ENCODE results near the gene TMEM259.

The TMEM259 gene

DNA sequence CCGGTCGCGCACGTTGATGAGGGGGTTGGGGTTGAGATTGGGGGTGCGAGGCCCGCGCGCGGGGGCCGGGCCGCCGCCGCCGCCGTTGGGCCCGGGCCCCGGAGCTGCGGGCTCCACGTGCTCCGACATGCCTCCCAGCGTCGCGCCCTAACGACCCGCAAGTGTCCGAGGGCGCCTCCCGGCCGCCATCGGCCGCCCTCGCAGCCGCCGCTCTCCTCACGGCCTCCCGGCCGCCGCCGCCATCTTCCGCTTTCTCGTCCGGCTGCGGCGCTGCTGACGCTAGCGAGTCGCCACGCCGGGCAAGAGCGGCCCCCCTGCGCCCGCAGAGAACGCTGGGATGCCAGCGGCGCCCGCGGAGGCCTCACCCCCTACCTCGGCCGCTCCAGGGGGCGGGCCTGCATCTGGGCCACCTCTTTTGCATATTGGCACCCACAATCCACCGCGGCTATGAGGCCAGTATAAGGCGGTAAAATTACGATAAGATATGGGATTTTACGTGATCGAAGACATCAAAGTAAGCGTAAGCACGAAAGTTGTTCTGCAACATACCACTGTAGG is at the start of gene TMEM259:
Gene TMEM259 (minus strand): TSS at position 256 of the 558 bp plus-strand sequence. CDS start 127 bp downstream, at position 129.
- peak; percentile 87 for DNase-seq

DNA sequence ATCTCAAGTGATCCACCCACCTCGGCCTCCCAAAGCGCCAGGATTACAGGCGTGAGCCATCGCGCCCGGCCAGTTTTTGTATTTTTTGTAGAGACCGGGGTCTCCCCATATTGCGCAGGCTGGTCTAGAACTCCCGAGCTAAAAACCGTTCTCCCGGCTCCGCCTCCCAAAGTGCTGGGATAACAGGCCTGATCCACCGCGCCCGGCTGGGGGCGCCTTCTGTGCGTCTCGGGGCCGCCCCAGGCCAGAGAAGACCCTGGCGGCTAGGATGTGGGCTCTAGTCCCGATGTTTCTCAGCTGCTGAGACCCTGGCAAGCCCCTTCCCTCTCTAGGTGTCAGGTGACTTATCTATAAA is 49.6 kb upstream of the TMEM259 start:
- DNase-seq, result no peak

GRCh38 chr19:1069009-1069779 is 48.3 kb upstream of the TMEM259 start:
- DNase-seq, result no peak

DNA sequence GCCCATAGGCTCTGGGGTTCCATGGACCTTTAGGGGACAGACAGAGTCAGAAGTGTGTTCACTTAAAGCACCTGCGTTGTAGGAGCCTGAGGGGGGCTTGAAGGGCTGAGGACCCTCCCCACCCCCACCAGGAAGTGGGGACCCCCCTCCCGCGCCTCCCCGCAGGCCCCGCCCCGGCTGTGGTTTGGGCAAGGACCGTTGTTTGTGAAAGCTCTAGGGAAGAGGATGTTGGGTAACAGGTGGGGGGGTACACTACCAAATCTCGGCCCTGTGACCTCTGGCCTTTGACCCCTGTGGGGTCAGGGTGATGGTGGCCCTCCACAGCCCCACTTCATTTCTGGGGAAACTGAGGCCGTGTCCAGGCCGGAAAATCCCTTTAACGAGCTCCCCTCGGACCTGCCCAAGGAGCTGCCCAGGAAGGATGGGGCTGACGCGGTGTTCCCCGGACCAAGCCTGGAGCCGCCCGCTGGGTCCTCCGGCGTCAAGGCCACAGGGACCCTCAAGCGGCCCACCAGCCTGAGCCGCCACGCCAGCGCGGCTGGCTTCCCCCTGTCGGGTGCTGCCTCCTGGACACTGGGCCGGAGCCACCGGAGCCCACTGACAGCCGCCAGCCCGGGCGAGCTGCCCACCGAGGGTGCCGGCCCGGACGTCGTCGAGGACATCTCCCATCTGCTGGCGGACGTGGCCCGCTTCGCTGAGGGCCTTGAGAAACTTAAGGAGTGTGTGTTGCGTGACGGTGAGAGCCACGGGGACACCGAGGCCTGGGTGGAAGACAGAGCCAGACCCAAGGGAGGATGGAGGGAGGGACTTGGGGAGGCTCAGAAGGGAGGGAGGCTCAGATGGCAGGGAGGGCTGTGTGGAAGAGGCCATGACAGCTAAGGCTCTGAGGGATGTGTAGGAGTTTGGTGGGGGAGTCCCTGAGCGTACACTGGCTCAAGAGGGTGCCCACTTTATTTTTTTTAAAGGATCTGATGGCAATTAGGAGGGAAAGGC is 47.4 kb upstream of the TMEM259 start:
- DNase-seq, result no peak

- DNase-seq, result no peak
Observed at GRCh38 chr19:1067341-1067957, 46.5 kb upstream of the TMEM259 start.

DNA sequence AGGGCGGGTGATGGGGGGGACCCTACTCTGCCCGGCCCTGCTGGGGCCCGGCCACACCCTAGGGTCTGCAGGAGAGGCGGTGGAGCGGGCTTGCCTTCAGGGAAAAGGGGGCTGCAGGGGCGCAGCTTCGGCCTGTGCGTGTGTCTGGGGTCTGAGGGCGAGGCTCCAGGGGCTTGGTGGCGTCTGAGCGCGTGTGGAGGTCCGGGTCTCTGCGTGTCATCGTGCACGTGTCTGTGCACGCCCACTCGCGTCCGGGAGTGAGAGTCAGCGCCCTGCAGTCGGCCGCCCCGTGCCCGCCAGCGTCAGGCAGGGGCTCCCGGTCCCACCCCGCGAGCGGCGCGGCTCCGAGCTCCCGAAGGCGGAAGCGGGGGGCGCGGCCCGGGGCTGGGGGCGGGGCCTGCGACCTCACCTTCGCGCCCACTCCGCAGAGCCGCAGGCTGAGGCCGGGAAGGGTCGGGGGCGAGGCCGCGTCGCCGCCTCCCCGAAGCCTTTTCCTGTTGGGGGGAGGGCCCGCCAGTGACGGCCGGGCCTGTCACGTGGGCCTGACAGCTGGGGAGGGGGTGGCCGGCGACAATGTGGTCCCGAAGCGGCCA is 45.9 kb upstream of the TMEM259 start, which contains the start of gene ARHGAP45:
Gene ARHGAP45 (plus strand): TSS at position 420 of the 593 bp plus-strand sequence. CDS start 239 bp downstream, outside the sequence.
- no peak for DNase-seq

- no peak for DNase-seq
Observed at GRCh38 chr19:1066251-1066747, 45.4 kb upstream of the TMEM259 start.

DNA sequence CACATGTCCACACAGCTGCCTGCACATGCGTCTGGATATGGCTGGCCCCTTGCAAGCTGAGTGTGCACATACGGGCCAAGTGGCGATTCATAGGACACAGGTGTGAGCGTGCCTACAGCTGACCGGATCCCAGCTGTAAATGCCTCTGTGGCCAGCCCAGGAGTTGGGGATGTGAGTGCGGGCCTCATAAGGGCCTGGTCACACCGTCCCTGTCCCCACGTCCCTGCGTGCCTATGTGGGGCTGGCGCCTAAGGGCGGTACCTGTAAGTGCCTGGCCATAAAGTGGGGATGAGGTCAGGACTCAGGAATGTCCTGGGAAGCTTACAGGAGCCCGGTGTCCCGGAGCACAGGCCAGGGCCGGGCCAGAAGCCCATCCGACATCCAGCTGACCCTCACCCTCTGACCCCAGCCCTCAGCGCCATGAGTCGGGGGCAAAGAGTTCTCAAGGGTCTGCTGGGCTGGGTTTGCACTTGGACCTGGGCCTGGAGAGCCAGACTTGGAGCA is 44.7 kb upstream of the TMEM259 start:
- no peak for DNase-seq

- DNase-seq, result no peak
Observed at GRCh38 chr19:1064661-1065605, 44.0 kb upstream of the TMEM259 start.

- DNase-seq, result no peak
Observed at GRCh38 chr19:1063909-1064660, 43.2 kb upstream of the TMEM259 start.

GRCh38 chr19:1063030-1063908 is 42.3 kb upstream of the TMEM259 start:
- DNase-seq, result no peak

- no peak for DNase-seq
Observed at GRCh38 chr19:1062387-1063029, 41.6 kb upstream of the TMEM259 start.

GRCh38 chr19:1061987-1062386 is 41.1 kb upstream of the TMEM259 start:
- no peak for DNase-seq

- DNase-seq, result no peak
Observed at GRCh38 chr19:1060689-1061088, 39.8 kb upstream of the TMEM259 start.

DNA sequence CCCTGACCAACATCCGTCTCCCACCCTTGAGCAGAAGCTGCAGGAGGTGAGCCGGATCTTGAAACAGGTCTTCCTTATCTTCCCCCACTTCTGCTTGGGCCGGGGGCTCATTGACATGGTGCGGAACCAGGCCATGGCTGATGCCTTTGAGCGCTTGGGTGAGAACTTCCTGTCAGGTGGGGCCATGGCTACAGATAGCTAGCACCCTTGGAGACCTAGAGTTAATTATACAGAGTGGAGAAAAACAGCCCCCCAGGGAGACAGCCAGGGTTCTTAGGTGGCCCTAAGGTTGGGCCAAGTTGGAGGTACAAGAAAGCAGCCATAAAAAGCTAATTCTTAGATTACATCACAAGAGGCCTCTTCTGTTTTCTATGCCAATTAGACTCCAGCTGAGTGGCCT is 37.2 kb upstream of the TMEM259 start:
- no peak for DNase-seq

GRCh38 chr19:1057176-1057855 is 36.4 kb upstream of the TMEM259 start:
- no peak for DNase-seq

DNA sequence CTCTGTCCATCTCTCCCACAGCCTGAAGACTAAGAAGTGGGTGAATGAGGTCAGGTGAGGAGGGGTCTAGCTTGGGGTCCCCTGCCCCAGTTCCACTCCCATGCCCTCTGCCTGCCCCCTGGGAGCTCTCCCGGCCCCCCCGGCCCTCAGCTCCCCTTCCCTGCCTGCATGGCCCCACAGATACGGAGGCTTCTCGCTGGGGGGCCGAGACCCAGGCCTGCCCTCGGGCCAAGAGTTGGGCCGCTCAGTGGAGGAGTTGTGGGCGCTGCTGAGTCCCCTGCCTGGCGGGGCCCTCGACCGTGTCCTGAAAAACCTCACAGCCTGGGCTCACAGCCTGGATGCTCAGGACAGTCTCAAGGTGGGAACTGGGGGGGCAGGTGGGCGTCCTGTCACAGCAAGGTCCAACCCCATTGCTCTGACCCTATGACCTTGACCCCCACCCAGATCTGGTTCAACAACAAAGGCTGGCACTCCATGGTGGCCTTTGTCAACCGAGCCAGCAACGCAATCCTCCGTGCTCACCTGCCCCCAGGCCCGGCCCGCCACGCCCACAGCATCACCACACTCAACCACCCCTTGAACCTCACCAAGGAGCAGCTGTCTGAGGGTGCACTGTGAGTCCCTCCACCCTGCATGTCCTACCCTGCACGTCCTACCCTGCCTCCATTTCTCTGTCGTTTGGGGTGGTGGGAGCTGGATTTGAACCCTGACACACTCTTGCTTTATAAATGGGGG is 35.1 kb upstream of the TMEM259 start:
- no peak for DNase-seq
